ENCODE measurements around the gene VKORC1L1. TPM values are rescaled to one million over a fixed set of nuclear protein-coding genes. Genes with fewer than 3 reads are reported as not detected.

The VKORC1L1 gene
- total and polyA plus RNA-seq, 9 of the 15 experiments (the other 6 are each of a cell fraction or from before 2014, with no cell fraction given) = 6.8 to 36.5 (median 19.3) TPM

DNA sequence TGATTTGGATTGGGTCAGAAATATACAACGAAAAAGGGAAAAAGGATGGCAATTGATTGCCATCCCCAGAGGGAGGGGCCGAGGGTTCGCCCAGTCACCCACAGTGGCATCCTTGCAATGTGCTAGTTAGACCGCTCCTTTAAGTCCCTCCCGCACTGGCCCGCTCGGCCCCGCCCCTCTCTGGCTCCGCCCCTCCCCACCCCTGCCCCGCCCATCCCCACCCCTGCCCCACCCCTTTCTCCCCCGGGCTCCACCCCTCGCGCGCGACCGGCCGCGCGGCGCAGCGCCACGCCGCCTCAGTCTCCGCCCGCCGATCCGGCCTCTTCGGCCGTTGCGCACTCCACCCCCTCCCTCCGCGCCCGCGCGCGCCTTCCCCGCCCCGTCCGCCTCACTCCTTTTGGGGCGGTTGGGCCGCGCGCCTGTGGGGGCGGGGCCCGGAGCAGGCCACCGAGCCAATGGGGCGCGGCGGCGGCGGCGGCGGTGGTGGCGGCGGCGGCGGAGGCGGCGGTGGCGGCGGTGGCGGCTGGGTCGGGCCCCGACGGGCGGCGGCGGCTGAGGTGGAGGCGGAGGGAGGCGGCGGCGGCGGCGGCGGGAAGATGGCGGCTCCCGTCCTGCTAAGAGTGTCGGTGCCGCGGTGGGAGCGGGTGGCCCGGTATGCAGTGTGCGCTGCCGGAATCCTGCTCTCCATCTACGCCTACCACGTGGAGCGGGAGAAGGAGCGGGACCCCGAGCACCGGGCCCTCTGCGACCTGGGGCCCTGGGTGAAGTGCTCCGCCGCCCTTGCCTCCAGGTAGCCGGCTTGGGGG, at the start of gene VKORC1L1 (continued):
- no peak for TF ChIP-seq RBM17 (IDR thresholded peaks at IDR 0.05; ENCODE audit: borderline replicate concordance, low read depth, low read length)
- TF ChIP-seq, protein P1, sequence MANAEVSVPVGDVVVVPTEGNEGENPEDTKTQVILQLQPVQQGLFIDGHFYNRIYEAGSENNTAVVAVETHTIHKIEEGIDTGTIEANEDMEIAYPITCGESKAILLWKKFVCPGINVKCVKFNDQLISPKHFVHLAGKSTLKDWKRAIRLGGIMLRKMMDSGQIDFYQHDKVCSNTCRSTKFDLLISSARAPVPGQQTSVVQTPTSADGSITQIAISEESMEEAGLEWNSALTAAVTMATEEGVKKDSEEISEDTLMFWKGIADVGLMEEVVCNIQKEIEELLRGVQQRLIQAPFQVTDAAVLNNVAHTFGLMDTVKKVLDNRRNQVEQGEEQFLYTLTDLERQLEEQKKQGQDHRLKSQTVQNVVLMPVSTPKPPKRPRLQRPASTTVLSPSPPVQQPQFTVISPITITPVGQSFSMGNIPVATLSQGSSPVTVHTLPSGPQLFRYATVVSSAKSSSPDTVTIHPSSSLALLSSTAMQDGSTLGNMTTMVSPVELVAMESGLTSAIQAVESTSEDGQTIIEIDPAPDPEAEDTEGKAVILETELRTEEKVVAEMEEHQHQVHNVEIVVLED (CRISPR knock-in tag; IDR thresholded peaks at IDR 0.05) = peak; percentile 65
- no peak for TF ChIP-seq MECOM (CRISPR knock-in tag; IDR thresholded peaks at IDR 0.05)
- peak; percentile 95 for TF ChIP-seq ZBTB1 (CRISPR knock-in tag; IDR thresholded peaks at IDR 0.05; ENCODE audit: borderline replicate concordance, low read depth)
- TF ChIP-seq, protein P2, sequence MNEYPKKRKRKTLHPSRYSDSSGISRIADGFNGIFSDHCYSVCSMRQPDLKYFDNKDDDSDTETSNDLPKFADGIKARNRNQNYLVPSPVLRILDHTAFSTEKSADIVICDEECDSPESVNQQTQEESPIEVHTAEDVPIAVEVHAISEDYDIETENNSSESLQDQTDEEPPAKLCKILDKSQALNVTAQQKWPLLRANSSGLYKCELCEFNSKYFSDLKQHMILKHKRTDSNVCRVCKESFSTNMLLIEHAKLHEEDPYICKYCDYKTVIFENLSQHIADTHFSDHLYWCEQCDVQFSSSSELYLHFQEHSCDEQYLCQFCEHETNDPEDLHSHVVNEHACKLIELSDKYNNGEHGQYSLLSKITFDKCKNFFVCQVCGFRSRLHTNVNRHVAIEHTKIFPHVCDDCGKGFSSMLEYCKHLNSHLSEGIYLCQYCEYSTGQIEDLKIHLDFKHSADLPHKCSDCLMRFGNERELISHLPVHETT (CRISPR knock-in tag; conservative IDR thresholded peaks at IDR 0.05 in 1 of 2, IDR thresholded peaks at IDR 0.05 in 1 of 2) = peak in 1 of 2 experiments; percentile 98; a peak in 2 of 4 replicates
- TF ChIP-seq MTA2 (IDR thresholded peaks at IDR 0.05; ENCODE audit: low read depth) = no peak
- TF ChIP-seq SIN3A (IDR thresholded peaks at IDR 0.05; ENCODE audit: borderline replicate concordance in 2 of 2, control insufficient read depth in 1 of 2, low read depth in 2 of 2, low read length in 2 of 2) = peak in 1 of 2 experiments; percentile 73; a peak in 1 of 4 replicates
- TF ChIP-seq, protein P3, sequence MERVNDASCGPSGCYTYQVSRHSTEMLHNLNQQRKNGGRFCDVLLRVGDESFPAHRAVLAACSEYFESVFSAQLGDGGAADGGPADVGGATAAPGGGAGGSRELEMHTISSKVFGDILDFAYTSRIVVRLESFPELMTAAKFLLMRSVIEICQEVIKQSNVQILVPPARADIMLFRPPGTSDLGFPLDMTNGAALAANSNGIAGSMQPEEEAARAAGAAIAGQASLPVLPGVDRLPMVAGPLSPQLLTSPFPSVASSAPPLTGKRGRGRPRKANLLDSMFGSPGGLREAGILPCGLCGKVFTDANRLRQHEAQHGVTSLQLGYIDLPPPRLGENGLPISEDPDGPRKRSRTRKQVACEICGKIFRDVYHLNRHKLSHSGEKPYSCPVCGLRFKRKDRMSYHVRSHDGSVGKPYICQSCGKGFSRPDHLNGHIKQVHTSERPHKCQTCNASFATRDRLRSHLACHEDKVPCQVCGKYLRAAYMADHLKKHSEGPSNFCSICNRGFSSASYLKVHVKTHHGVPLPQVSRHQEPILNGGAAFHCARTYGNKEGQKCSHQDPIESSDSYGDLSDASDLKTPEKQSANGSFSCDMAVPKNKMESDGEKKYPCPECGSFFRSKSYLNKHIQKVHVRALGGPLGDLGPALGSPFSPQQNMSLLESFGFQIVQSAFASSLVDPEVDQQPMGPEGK (CRISPR knock-in tag; IDR thresholded peaks at IDR 0.05; ENCODE audit: borderline replicate concordance) = no peak
- TF ChIP-seq ZNF12 (CRISPR knock-in tag; IDR thresholded peaks at IDR 0.05) = no peak
- TF ChIP-seq, protein P4, sequence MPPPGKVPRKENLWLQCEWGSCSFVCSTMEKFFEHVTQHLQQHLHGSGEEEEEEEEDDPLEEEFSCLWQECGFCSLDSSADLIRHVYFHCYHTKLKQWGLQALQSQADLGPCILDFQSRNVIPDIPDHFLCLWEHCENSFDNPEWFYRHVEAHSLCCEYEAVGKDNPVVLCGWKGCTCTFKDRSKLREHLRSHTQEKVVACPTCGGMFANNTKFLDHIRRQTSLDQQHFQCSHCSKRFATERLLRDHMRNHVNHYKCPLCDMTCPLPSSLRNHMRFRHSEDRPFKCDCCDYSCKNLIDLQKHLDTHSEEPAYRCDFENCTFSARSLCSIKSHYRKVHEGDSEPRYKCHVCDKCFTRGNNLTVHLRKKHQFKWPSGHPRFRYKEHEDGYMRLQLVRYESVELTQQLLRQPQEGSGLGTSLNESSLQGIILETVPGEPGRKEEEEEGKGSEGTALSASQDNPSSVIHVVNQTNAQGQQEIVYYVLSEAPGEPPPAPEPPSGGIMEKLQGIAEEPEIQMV (tag; conservative IDR thresholded peaks at IDR 0.05; ENCODE audit: low read depth) = no peak
- TF ChIP-seq, protein P5, sequence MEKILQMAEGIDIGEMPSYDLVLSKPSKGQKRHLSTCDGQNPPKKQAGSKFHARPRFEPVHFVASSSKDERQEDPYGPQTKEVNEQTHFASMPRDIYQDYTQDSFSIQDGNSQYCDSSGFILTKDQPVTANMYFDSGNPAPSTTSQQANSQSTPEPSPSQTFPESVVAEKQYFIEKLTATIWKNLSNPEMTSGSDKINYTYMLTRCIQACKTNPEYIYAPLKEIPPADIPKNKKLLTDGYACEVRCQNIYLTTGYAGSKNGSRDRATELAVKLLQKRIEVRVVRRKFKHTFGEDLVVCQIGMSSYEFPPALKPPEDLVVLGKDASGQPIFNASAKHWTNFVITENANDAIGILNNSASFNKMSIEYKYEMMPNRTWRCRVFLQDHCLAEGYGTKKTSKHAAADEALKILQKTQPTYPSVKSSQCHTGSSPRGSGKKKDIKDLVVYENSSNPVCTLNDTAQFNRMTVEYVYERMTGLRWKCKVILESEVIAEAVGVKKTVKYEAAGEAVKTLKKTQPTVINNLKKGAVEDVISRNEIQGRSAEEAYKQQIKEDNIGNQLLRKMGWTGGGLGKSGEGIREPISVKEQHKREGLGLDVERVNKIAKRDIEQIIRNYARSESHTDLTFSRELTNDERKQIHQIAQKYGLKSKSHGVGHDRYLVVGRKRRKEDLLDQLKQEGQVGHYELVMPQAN (IDR thresholded peaks at IDR 0.05; ENCODE audit: borderline replicate concordance) = peak; percentile 56; the same call in 1 of the 2 replicates
- TF ChIP-seq HNRNPLL (IDR thresholded peaks at IDR 0.05; ENCODE audit: low read depth, low read length, poor library complexity, severe bottlenecking) = peak; percentile 82
- peak; percentile 55 for TF ChIP-seq SAP30 (IDR thresholded peaks at IDR 0.05; ENCODE audit: borderline replicate concordance, insufficient read depth, low read depth, low read length, poor library complexity, severe bottlenecking)
- TF ChIP-seq ATF1 (CRISPR knock-in tag; IDR thresholded peaks at IDR 0.05) = no peak
- TF ChIP-seq ATF1 (tag; IDR thresholded peaks at IDR 0.05) = no peak
- TF ChIP-seq COPS2 (conservative IDR thresholded peaks at IDR 0.05) = no peak
- TF ChIP-seq ARHGAP35 (IDR thresholded peaks at IDR 0.05; ENCODE audit: partially characterized antibody) = no peak
